Muscle of leg (tissue), 11 donors: Measurements from ENCODE around the gene KDM5A. TPM values are rescaled to one million over a fixed set of nuclear protein-coding genes. Genes with fewer than 3 reads are reported as not detected.
A peak's percentile ranks its signal among the peaks of the same experiment; 100 is the strongest.
"Not testable (repeated sequence)": the region's sequence is repeated elsewhere in the genome, so short reads cannot be mapped to it uniquely, and the experiment has no call there.

Experiments
- DNase-seq: peaks from one replicate; pipeline ENCODE4 v3.0.0; 2013
- H3K27ac ChIP-seq: one replicate; pipeline ENCODE4 v1.5.1; 2013; ENCODE audit warnings: mild to moderate bottlenecking, low read length, control low read depth
- H3K27me3 ChIP-seq: one replicate; pipeline ENCODE4 v1.6.1; 2013; ENCODE audit warnings: low read length; ENCODE audit not compliant: control insufficient read depth, insufficient read depth
- H3K36me3 ChIP-seq: one replicate; pipeline ENCODE4 v1.6.1; 2013; ENCODE audit warnings: low read length; ENCODE audit not compliant: control insufficient read depth, insufficient read depth
- H3K4me1 ChIP-seq: one replicate; pipeline ENCODE4 v1.6.1; 2013; ENCODE audit warnings: low read length; ENCODE audit not compliant: control insufficient read depth, insufficient read depth
- H3K4me3 ChIP-seq: one replicate; pipeline ENCODE4 v1.5.1; 2013; ENCODE audit warnings: low read length, control low read depth
- H3K9me3 ChIP-seq: replicated peaks from 2 replicates; pipeline ENCODE4 v1.6.1; 2013; ENCODE audit warnings: low read depth, low read length; ENCODE audit not compliant: control insufficient read depth
- WGBS: methylation state at CpG from one replicate; pipeline ENCODE4 v1.1.5; 2013; ENCODE audit warnings: missing lambda C conversion rate; ENCODE audit not compliant: insufficient coverage; 5-methylcytosine and 5-hydroxymethylcytosine counted together
- polyA plus RNA-seq, 8 donors: library from polyadenylated mRNA; unstranded; fragments of 120-200 nt; gene quantifications; one replicate each; pipeline versions ENCODE4 v1.2.1 to v1.2.3, GENCODE V29; 2013; ENCODE audit warnings: inconsistent platforms in 1 of 8, low replicate concordance in 1 of 8; ENCODE audit not compliant: insufficient read length in 8 of 8, insufficient read depth in 1 of 8
- total RNA-seq: library from RNA; stranded (reverse); fragments of 120-200 nt; gene quantifications from one replicate; pipeline ENCODE4 v1.2.4, GENCODE V29; 2013

KDM5A gene
- total and polyA plus RNA-seq, 9 donors: 15.8 to 36.8 (median 22.9) TPM

- Histone ChIP-seq H3K9me3 (no peaks in the 10 kb centered on the region), H3K4me3 (peak overlapping the region; percentile 99), H3K4me1 (peaks cover 4% of the 10 kb centered on the region), H3K27me3 (no peaks in the 10 kb centered on the region), H3K36me3 (peaks cover 14% of the 10 kb centered on the region), H3K27ac (peak overlapping the region; percentile 99)
- WGBS: no CpG with 5 or more reads among the region's 2 CpGs
- DNase-seq: peak; percentile 3
These were observed 1.1 kb downstream of the KDM5A start for GRCh38 chr12:388012-388411.

- no CpG with 5 or more reads among the region's 4 CpGs for WGBS
- Histone ChIP-seq H3K27ac (no peak overlapping the region), H3K4me3 (no peak overlapping the region), H3K27me3 (no peaks in the 10 kb centered on the region), H3K9me3 (no peaks in the 10 kb centered on the region), H3K4me1 (peaks cover 4% of the 10 kb centered on the region), H3K36me3 (peaks cover 25% of the 10 kb centered on the region)
- DNase-seq: no peak
These were observed 2.5 kb downstream of the KDM5A start for GRCh38 chr12:386651-387050.

GRCh38 chr12:370739-371485 lies 18.2 kb downstream of the KDM5A start:
- not testable (repeated sequence) for DNase-seq, H3K27ac ChIP-seq, H3K27me3 ChIP-seq, H3K4me1 ChIP-seq, H3K4me3 ChIP-seq, H3K9me3 ChIP-seq
- peaks cover 22% of the 10 kb centered on the region for H3K36me3 ChIP-seq
- WGBS: 100% methylated on average over 2 of the region's 5 CpGs

- H3K27me3 ChIP-seq: no peaks in the 10 kb centered on the region
- H3K9me3 ChIP-seq: peaks cover 15% of the 10 kb centered on the region
- H3K36me3 ChIP-seq: peaks cover 36% of the 10 kb centered on the region
- no peak for DNase-seq
- no peak overlapping the region for H3K27ac ChIP-seq
- WGBS: no CpG with 5 or more reads among the region's 1 CpG
- H3K4me1 ChIP-seq: no peaks in the 10 kb centered on the region
- H3K4me3 ChIP-seq: no peak overlapping the region
These were observed 21.1 kb downstream of the KDM5A start for GRCh38 chr12:367972-368371.

GRCh38 chr12:366820-367219 lies 22.3 kb downstream of the KDM5A start:
- no peak for DNase-seq
- Histone ChIP-seq H3K36me3 (peaks cover 44% of the 10 kb centered on the region), H3K9me3 (peaks cover 15% of the 10 kb centered on the region), H3K27me3 (no peaks in the 10 kb centered on the region), H3K27ac (no peak overlapping the region), H3K4me1 (no peaks in the 10 kb centered on the region), H3K4me3 (no peak overlapping the region)
- WGBS: 100% methylated on average over 1 of the region's 2 CpGs

- no peak for DNase-seq
- Histone ChIP-seq H3K27ac (no peak overlapping the region), H3K36me3 (peaks cover 48% of the 10 kb centered on the region), H3K27me3 (no peaks in the 10 kb centered on the region), H3K9me3 (peaks cover 7% of the 10 kb centered on the region), H3K4me3 (no peak overlapping the region), H3K4me1 (no peaks in the 10 kb centered on the region)
- WGBS: no CpG with 5 or more reads among the region's 1 CpG
These were observed 30.0 kb downstream of the KDM5A start for GRCh38 chr12:359091-359490.

- 95% methylated on average over 5 of the region's 7 CpGs for WGBS
- Histone ChIP-seq H3K9me3 (peaks cover 7% of the 10 kb centered on the region), H3K36me3 (peaks cover 52% of the 10 kb centered on the region), H3K4me1 (no peaks in the 10 kb centered on the region), H3K27me3 (no peaks in the 10 kb centered on the region), H3K27ac (no peak overlapping the region), H3K4me3 (no peak overlapping the region)
- no peak for DNase-seq
These were observed 32.7 kb downstream of the KDM5A start for GRCh38 chr12:356276-356988.

- H3K9me3 ChIP-seq, H3K4me3 ChIP-seq, H3K27me3 ChIP-seq, H3K27ac ChIP-seq, H3K4me1 ChIP-seq, DNase-seq: not testable (repeated sequence)
- H3K36me3 ChIP-seq: peaks cover 38% of the 10 kb centered on the region
- whole genome bisulfite sequencing: no CpG with 5 or more reads among the region's 4 CpGs
These were observed 37.9 kb downstream of the KDM5A start for GRCh38 chr12:351197-351596.

GRCh38 chr12:349625-350024 lies 39.5 kb downstream of the KDM5A start:
- H3K36me3 ChIP-seq: peaks cover 34% of the 10 kb centered on the region
- H3K4me1 ChIP-seq, H3K4me3 ChIP-seq, H3K27me3 ChIP-seq, H3K9me3 ChIP-seq, DNase-seq, H3K27ac ChIP-seq: not testable (repeated sequence)
- WGBS: 100% methylated on average over 3 of the region's 7 CpGs

- H3K4me1 ChIP-seq, H3K9me3 ChIP-seq, H3K27ac ChIP-seq, DNase-seq, H3K4me3 ChIP-seq, H3K27me3 ChIP-seq: not testable (repeated sequence)
- WGBS: 93% methylated on average over 5 of the region's 7 CpGs
- H3K36me3 ChIP-seq: peaks cover 22% of the 10 kb centered on the region
These were observed 46.1 kb downstream of the KDM5A start for GRCh38 chr12:343036-343435.
